KBM-7 (cell line): ENCODE results near the gene SKI.

Experiments used
- DNase-seq: peaks from one replicate; pipeline ENCODE4 v3.0.0-alpha.2; 2015
- in situ Hi-C: fragments of 300-500 bp; cut with MboI; formaldehyde crosslinking; loops from 2 replicates; pipeline ENCODE4 v1.14.3; 2020; ENCODE audit warnings: low sequenced_read_pairs, low pct_unique_long_range_greater_than_20kb, mixed read lengths

The SKI gene

GRCh38 chr1:2308844-2309243, 80.7 kb downstream of the SKI start:
- no peak for DNase-seq
- in situ Hi-C loops = no loop called here

GRCh38 chr1:2310332-2311183, 82.4 kb downstream of the SKI start:
- DNase-seq = no peak
- in situ Hi-C loops = no loop called here

GRCh38 chr1:2311184-2312032, 83.3 kb downstream of the SKI start:
- in situ Hi-C loops = no loop called here
- peak; percentile 49 for DNase-seq

GRCh38 chr1:2312160-2312514, 84.0 kb downstream of the SKI start:
- no peak for DNase-seq
- in situ Hi-C loops = no loop called here

GRCh38 chr1:2312515-2313301, 84.6 kb downstream of the SKI start:
- DNase-seq = no peak
- in situ Hi-C loops = no loop called here

GRCh38 chr1:2313651-2314261, 85.6 kb downstream of the SKI start:
- no peak for DNase-seq
- in situ Hi-C loops = no loop called here

- no peak for DNase-seq
- in situ Hi-C loops = no loop called here
Measured at GRCh38 chr1:2314273-2314802, 86.2 kb downstream of the SKI start.

- no peak for DNase-seq
- in situ Hi-C loops = no loop called here
Measured at GRCh38 chr1:2314803-2315673, 86.9 kb downstream of the SKI start.

GRCh38 chr1:2315674-2316450, 87.7 kb downstream of the SKI start:
- in situ Hi-C loops = no loop called here
- no peak for DNase-seq

GRCh38 chr1:2316451-2316961, 88.4 kb downstream of the SKI start:
- in situ Hi-C loops = no loop called here
- DNase-seq = no peak

GRCh38 chr1:2317230-2318065, 89.3 kb downstream of the SKI start:
- no peak for DNase-seq
- in situ Hi-C loops = no loop called here

- in situ Hi-C loops = no loop called here
- DNase-seq = no peak
Measured at GRCh38 chr1:2318314-2319278, 90.5 kb downstream of the SKI start.

- in situ Hi-C loops = no loop called here
- no peak for DNase-seq
Measured at GRCh38 chr1:2319291-2319690, 91.2 kb downstream of the SKI start.

GRCh38 chr1:2320006-2320405, 91.9 kb downstream of the SKI start:
- in situ Hi-C loops = no loop called here
- no peak for DNase-seq
